Measurements from ENCODE around the gene RAPGEF5.

Gene RAPGEF5

GRCh38 chr7:22157552-22157951, 199.4 kb downstream of the RAPGEF5 start:
- Histone ChIP-seq H3K27me3 (ENCODE audit: insufficient read depth, insufficient read length) (no peaks in the 10 kb centered on the region), H3K4me3 (ENCODE audit: insufficient read length, low read depth) (no peak overlapping the region), H3K9me3 (ENCODE audit: insufficient read depth, low read length) (no peaks in the 10 kb centered on the region), H3K4me1 (ENCODE audit: insufficient read depth, insufficient read length) (no peaks in the 10 kb centered on the region), H3K9ac (ENCODE audit: insufficient read length, low read depth) (no peak overlapping the region), H3K36me3 (ENCODE audit: insufficient read depth, insufficient read length, low read length) (no peaks in the 10 kb centered on the region)
- TF ChIP-seq SUZ12 (IDR thresholded peaks at IDR 0.05; ENCODE audit: extremely low read depth, insufficient read depth, insufficient read length) = no peak
- no peak for TF ChIP-seq YY1 (IDR thresholded peaks at IDR 0.05; ENCODE audit: insufficient read depth, insufficient read length)
- no peak for TF ChIP-seq ZNF274 (IDR thresholded peaks at IDR 0.05; ENCODE audit: low read depth, low read length)
- DNase-seq (ENCODE audit: low read depth, low spot score) = no peak

- Histone ChIP-seq H3K27me3 (ENCODE audit: insufficient read depth, insufficient read length) (no peaks in the 10 kb centered on the region), H3K36me3 (ENCODE audit: insufficient read depth, insufficient read length, low read length) (no peaks in the 10 kb centered on the region), H3K4me3 (ENCODE audit: insufficient read length, low read depth) (no peak overlapping the region), H3K4me1 (ENCODE audit: insufficient read depth, insufficient read length) (no peaks in the 10 kb centered on the region), H3K9ac (ENCODE audit: insufficient read length, low read depth) (no peak overlapping the region), H3K9me3 (ENCODE audit: insufficient read depth, low read length) (no peaks in the 10 kb centered on the region)
- no peak for DNase-seq (ENCODE audit: low read depth, low spot score)
- TF ChIP-seq ZNF274 (IDR thresholded peaks at IDR 0.05; ENCODE audit: low read depth, low read length) = no peak
- no peak for TF ChIP-seq YY1 (IDR thresholded peaks at IDR 0.05; ENCODE audit: insufficient read depth, insufficient read length)
- no peak for TF ChIP-seq SUZ12 (IDR thresholded peaks at IDR 0.05; ENCODE audit: extremely low read depth, insufficient read depth, insufficient read length)
Observed at GRCh38 chr7:22156205-22156604, 200.7 kb downstream of the RAPGEF5 start.

GRCh38 chr7:22154143-22154529, 202.8 kb downstream of the RAPGEF5 start:
- H3K9ac ChIP-seq (ENCODE audit: insufficient read length, low read depth) = no peak overlapping the region
- H3K4me1 ChIP-seq (ENCODE audit: insufficient read depth, insufficient read length) = no peaks in the 10 kb centered on the region
- no peaks in the 10 kb centered on the region for H3K27me3 ChIP-seq (ENCODE audit: insufficient read depth, insufficient read length)
- H3K36me3 ChIP-seq (ENCODE audit: insufficient read depth, insufficient read length, low read length) = no peaks in the 10 kb centered on the region
- TF ChIP-seq SUZ12 (IDR thresholded peaks at IDR 0.05; ENCODE audit: extremely low read depth, insufficient read depth, insufficient read length) (no peak), YY1 (IDR thresholded peaks at IDR 0.05; ENCODE audit: insufficient read depth, insufficient read length) (no peak), ZNF274 (IDR thresholded peaks at IDR 0.05; ENCODE audit: low read depth, low read length) (no peak)
- H3K4me3 ChIP-seq (ENCODE audit: insufficient read length, low read depth) = no peak overlapping the region
- DNase-seq (ENCODE audit: low read depth, low spot score) = no peak
- no peaks in the 10 kb centered on the region for H3K9me3 ChIP-seq (ENCODE audit: insufficient read depth, low read length)

DNA sequence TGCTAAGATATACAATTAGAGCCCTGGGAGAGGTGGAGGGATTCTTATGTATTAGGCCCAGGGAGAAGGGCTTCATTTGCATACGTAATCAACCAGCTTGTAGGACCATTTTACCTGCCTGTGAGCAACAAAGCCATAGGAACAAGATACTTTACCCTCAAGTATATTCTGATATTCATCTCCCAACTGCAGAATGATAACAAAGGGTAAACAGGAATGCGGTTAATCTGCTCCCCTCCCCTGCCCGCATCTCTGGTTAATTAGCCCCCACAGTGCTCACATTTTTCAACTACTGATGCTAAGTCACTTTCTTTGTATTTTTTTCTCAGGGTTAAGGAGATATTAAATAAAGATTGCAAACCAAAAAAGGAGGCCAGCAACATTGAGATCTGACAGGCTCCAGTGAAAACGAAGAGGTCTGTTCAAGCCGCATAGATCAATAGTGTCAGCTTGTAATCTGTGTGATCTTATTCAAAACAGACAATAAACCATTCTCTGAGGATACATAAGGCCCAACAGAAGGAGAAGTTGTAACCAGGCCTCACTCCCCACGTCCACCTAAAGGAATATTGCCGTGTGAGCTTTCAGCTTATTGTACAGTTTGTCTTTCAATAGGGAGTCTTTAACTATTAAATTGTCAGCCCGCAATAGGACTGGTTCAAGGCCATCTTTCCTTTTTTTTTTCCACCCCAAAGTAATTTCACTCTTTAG, 203.4 kb downstream of the RAPGEF5 start:
- no peak for TF ChIP-seq YY1 (IDR thresholded peaks at IDR 0.05; ENCODE audit: insufficient read depth, insufficient read length)
- no peak for TF ChIP-seq SUZ12 (IDR thresholded peaks at IDR 0.05; ENCODE audit: extremely low read depth, insufficient read depth, insufficient read length)
- TF ChIP-seq ZNF274 (IDR thresholded peaks at IDR 0.05; ENCODE audit: low read depth, low read length) = no peak
- H3K27me3 ChIP-seq (ENCODE audit: insufficient read depth, insufficient read length) = no peaks in the 10 kb centered on the region
- H3K9me3 ChIP-seq (ENCODE audit: insufficient read depth, low read length) = no peaks in the 10 kb centered on the region
- no peaks in the 10 kb centered on the region for H3K4me1 ChIP-seq (ENCODE audit: insufficient read depth, insufficient read length)
- no peak overlapping the region for H3K4me3 ChIP-seq (ENCODE audit: insufficient read length, low read depth)
- H3K36me3 ChIP-seq (ENCODE audit: insufficient read depth, insufficient read length, low read length) = no peaks in the 10 kb centered on the region
- DNase-seq (ENCODE audit: low read depth, low spot score) = no peak
- H3K9ac ChIP-seq (ENCODE audit: insufficient read length, low read depth) = no peak overlapping the region

DNA sequence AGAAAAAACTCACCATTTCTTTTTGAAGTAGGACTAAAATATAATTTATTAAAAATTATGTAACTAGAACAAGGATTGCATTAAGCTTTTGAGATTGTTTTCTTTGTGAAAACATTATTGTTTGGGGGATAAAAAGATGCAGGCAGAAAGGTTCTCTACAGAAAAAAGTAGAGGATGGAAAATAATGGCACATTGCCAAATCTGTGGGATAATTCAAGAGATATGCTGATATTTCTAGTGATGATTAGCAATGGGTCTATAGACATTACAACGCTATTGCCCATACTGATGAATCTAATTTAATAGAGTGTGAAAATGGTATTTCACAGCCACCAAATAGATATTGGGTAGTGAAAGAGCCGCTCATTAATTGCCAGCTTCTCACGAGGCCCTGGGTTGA, 204.3 kb downstream of the RAPGEF5 start:
- H3K9me3 ChIP-seq (ENCODE audit: insufficient read depth, low read length) = no peaks in the 10 kb centered on the region
- no peaks in the 10 kb centered on the region for H3K27me3 ChIP-seq (ENCODE audit: insufficient read depth, insufficient read length)
- TF ChIP-seq SUZ12 (IDR thresholded peaks at IDR 0.05; ENCODE audit: extremely low read depth, insufficient read depth, insufficient read length) (no peak), YY1 (IDR thresholded peaks at IDR 0.05; ENCODE audit: insufficient read depth, insufficient read length) (no peak), ZNF274 (IDR thresholded peaks at IDR 0.05; ENCODE audit: low read depth, low read length) (no peak)
- H3K4me1 ChIP-seq (ENCODE audit: insufficient read depth, insufficient read length) = no peaks in the 10 kb centered on the region
- H3K36me3 ChIP-seq (ENCODE audit: insufficient read depth, insufficient read length, low read length) = no peaks in the 10 kb centered on the region
- H3K4me3 ChIP-seq (ENCODE audit: insufficient read length, low read depth) = no peak overlapping the region
- no peak overlapping the region for H3K9ac ChIP-seq (ENCODE audit: insufficient read length, low read depth)
- DNase-seq (ENCODE audit: low read depth, low spot score) = no peak

DNA sequence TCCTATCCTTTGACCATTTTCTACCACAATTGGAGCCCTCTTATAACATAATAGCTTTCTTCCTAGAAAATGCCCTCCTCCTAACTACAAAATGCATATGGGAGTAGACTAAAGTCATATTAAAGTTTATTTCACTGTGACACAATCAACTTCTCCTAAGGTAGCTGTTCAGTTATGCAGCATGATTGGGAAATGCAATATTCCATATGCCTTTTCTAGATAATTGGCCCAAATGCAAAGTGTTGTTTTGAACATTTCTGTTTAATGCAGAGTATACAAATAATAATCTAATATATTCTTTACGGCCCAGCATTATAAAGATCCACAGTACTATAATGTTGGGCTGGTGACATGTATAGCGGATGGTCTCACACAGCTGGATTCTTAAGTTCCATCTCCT, 205.1 kb downstream of the RAPGEF5 start:
- no peak for DNase-seq (ENCODE audit: low read depth, low spot score)
- Histone ChIP-seq H3K9ac (ENCODE audit: insufficient read length, low read depth) (no peak overlapping the region), H3K4me1 (ENCODE audit: insufficient read depth, insufficient read length) (no peaks in the 10 kb centered on the region), H3K9me3 (ENCODE audit: insufficient read depth, low read length) (no peaks in the 10 kb centered on the region), H3K4me3 (ENCODE audit: insufficient read length, low read depth) (no peak overlapping the region), H3K36me3 (ENCODE audit: insufficient read depth, insufficient read length, low read length) (no peaks in the 10 kb centered on the region), H3K27me3 (ENCODE audit: insufficient read depth, insufficient read length) (no peaks in the 10 kb centered on the region)
- TF ChIP-seq YY1 (IDR thresholded peaks at IDR 0.05; ENCODE audit: insufficient read depth, insufficient read length) = no peak
- TF ChIP-seq SUZ12 (IDR thresholded peaks at IDR 0.05; ENCODE audit: extremely low read depth, insufficient read depth, insufficient read length) = no peak
- no peak for TF ChIP-seq ZNF274 (IDR thresholded peaks at IDR 0.05; ENCODE audit: low read depth, low read length)

DNA sequence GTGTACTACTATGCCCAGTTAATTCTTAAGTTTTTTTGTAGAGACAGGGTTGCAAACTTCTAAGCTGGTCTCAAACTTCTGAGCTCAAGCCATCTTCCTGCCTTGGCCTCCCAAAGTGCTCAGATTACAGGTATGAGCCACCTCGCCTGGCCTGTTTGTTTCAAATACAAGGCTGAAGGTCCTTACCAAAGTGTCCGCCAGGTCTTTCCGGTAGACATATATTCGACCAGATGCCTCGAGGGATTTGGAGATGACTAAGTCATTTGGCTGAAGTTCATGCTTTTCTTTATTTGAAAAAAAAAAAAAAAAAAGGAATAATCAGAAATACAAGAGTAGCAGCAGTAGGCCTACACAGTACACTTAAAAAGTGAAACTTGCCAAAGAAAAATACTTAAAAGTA, 206.7 kb downstream of the RAPGEF5 start:
- no peak for DNase-seq (ENCODE audit: low read depth, low spot score)
- H3K4me1 ChIP-seq (ENCODE audit: insufficient read depth, insufficient read length) = no peaks in the 10 kb centered on the region
- H3K4me3 ChIP-seq (ENCODE audit: insufficient read length, low read depth) = no peak overlapping the region
- H3K27me3 ChIP-seq (ENCODE audit: insufficient read depth, insufficient read length) = no peaks in the 10 kb centered on the region
- no peaks in the 10 kb centered on the region for H3K9me3 ChIP-seq (ENCODE audit: insufficient read depth, low read length)
- H3K9ac ChIP-seq (ENCODE audit: insufficient read length, low read depth) = no peak overlapping the region
- no peaks in the 10 kb centered on the region for H3K36me3 ChIP-seq (ENCODE audit: insufficient read depth, insufficient read length, low read length)
- TF ChIP-seq ZNF274 (IDR thresholded peaks at IDR 0.05; ENCODE audit: low read depth, low read length) (no peak), SUZ12 (IDR thresholded peaks at IDR 0.05; ENCODE audit: extremely low read depth, insufficient read depth, insufficient read length) (no peak), YY1 (IDR thresholded peaks at IDR 0.05; ENCODE audit: insufficient read depth, insufficient read length) (no peak)

Measured in NT2/D1 (cell line).